Mucosa of descending colon (tissue), 3 donors: ENCODE measurements around the gene CPVL. TPM values are rescaled to one million over a fixed set of nuclear protein-coding genes. Genes with fewer than 3 reads are reported as not detected.

ENCODE experiments used
- ATAC-seq: fragments of 200-7000 bp; cut with Tn5 transposase; one replicate; pipeline ENCODE4 v1.9.1; 2020; ENCODE audit warnings: mild to moderate bottlenecking, moderate library complexity
- DNase-seq, 3 donors: peaks; one replicate each; pipeline ENCODE4 v3.0.0-alpha.2; 2020
- H3K36me3 ChIP-seq: fragments of 200-600 bp; one replicate; pipeline ENCODE4 v1.8.0; 2021; ENCODE audit warnings: low read depth, mild to moderate bottlenecking
- H3K4me1 ChIP-seq: fragments of 200-600 bp; one replicate; pipeline ENCODE4 v1.8.0; 2021; ENCODE audit warnings: low read depth, mild to moderate bottlenecking
- H3K4me3 ChIP-seq: fragments of 200-600 bp; one replicate; pipeline ENCODE4 v1.8.0; 2021; ENCODE audit warnings: mild to moderate bottlenecking
- H3K9me3 ChIP-seq: fragments of 200-600 bp; one replicate; pipeline ENCODE4 v1.8.0; 2021; ENCODE audit warnings: mild to moderate bottlenecking
- CTCF ChIP-seq: fragments of 200-600 bp; IDR thresholded peaks from one replicate; pipeline ENCODE4 v1.8.0; 2022; ENCODE audit warnings: antibody characterized with exemption, mild to moderate bottlenecking
- intact Hi-C, 2 donors: fragments of 100-400 bp; cut with DNase I in 1 of 2; cut with micrococcal nuclease in 1 of 2; formaldehyde crosslinking; loops; one replicate each; pipeline versions ENCODE4 v1.11.0 to v1.11.1; 2022; cut with DNase I, micrococcal nuclease
- total RNA-seq, 3 donors: library from RNA; stranded (reverse); fragmentation: NEBNext Ultra II Directional in 2 of 3; extraction: Animal tissue kit (Norgen Biotek cat#: 25700) in 2 of 3; gene quantifications; one replicate each; pipeline versions ENCODE4 v1.2.1 to v1.2.4, GENCODE V29; 2021 to 2023
- donor health status: DM: no; HTN: no; CAD: no; lungs with moderate emphysema.
- donor health status: DM: no; HTN: no; CAD: no.
- donor health status: DM: no; HTN: yes; CAD: no.

CPVL gene
- total RNA-seq, 3 donors from 2014 or later = 8.1 to 20.0 (median 10.5) TPM

GRCh38 chr7:29075606-29076005 is 70.7 kb downstream of the CPVL start:
- Histone ChIP-seq H3K4me3 (no peak overlapping the region), H3K4me1 (no peaks in the 10 kb centered on the region), H3K9me3 (no peaks in the 10 kb centered on the region), H3K36me3 (no peaks in the 10 kb centered on the region)
- ATAC-seq = no peak
- intact Hi-C loops = no loop called here
- DNase-seq = no peak
- TF ChIP-seq CTCF = no peak

DNA sequence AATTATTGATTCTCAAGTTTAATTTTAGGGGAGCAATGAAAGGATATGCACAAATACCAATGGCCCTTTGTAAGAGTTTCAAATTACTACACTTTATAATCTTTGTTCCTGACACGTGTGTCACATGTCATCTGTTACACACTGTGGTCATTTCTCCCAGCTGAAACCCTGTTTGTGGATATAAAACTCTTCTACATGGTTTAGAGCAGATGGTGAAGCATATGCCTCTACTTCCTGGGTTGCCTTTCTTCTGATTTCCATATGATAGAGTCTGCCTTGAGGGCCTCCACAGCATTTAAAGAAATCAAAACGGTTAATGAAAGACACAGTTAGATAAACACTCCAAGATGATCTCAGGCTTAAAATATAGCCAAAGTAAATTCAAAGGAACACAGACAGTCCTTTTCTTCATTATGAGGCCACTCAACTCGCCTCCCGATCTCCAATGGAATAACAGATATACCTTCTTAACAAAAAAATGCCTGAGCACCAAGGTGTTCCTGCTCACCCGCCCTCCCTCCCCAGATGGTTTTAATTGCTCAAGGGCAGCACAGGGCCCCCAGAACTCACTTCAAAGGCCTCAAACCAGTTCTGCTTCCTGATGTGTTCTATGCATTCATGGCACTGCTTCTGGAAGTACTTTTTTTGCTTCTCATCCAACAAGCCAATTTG is 75.0 kb downstream of the CPVL start:
- no peaks in the 10 kb centered on the region for H3K4me1 ChIP-seq
- intact Hi-C loops = no loop called here
- TF ChIP-seq CTCF = no peak
- H3K4me3 ChIP-seq = no peak overlapping the region
- DNase-seq (no peak), ATAC-seq (no peak)
- no peaks in the 10 kb centered on the region for H3K9me3 ChIP-seq
- no peaks in the 10 kb centered on the region for H3K36me3 ChIP-seq

GRCh38 chr7:29066641-29067040 is 79.7 kb downstream of the CPVL start:
- intact Hi-C loops = no loop called here
- TF ChIP-seq CTCF = no peak
- DNase-seq (no peak), ATAC-seq (no peak)
- Histone ChIP-seq H3K4me1 (no peaks in the 10 kb centered on the region), H3K36me3 (no peaks in the 10 kb centered on the region), H3K4me3 (no peak overlapping the region), H3K9me3 (no peaks in the 10 kb centered on the region)

DNA sequence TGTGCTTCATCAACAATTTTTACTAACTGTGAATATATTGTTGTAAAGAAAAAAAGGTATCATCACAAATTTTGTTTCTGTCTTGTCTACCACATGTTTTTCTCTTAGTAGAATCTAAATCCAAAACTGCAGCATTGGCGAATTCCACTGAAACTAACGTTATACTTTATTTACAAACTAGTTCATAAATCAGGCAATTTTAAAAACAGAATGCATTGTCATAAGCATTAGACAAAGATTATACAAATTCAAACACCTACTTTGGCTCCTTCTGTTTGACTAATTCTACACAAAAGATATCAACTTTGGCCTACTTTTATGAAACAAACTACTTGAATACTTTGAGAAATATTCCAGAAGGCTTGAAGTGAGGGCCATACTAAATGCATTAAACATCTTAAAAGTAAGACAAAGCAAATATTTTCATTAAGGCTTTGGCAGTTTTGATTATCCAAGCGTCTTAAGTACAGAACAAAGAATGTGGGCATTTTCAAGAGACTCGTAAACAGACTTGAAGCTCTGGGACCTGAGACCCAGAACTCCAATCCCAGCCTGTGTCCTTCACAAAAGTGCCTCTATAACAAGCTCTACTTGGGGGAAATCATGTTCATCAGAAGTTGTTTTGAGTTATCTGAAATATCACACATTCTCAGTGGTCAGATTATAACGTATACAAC is 81.0 kb downstream of the CPVL start:
- Histone ChIP-seq H3K9me3 (no peaks in the 10 kb centered on the region), H3K4me3 (no peak overlapping the region), H3K4me1 (no peaks in the 10 kb centered on the region), H3K36me3 (no peaks in the 10 kb centered on the region)
- TF ChIP-seq CTCF = no peak
- ATAC-seq (no peak), DNase-seq (no peak)
- intact Hi-C loops = no loop called here

GRCh38 chr7:29063872-29064271 is 82.5 kb downstream of the CPVL start:
- ATAC-seq (no peak), DNase-seq (no peak)
- intact Hi-C loops = no loop called here
- no peak overlapping the region for H3K4me3 ChIP-seq
- no peaks in the 10 kb centered on the region for H3K4me1 ChIP-seq
- TF ChIP-seq CTCF = no peak
- no peaks in the 10 kb centered on the region for H3K36me3 ChIP-seq
- no peaks in the 10 kb centered on the region for H3K9me3 ChIP-seq
